ENCODE measurements around the gene GCN1. TPM values are rescaled to one million over a fixed set of nuclear protein-coding genes. Genes with fewer than 3 reads are reported as not detected.

GCN1 gene
- polyA plus RNA-seq, 3 donors, result 5.0 to 22.1 (median 8.3) TPM

- intact Hi-C loops (cut with micrococcal nuclease), result no loop called here
Observed at GRCh38 chr12:120109570-120110267, 84.8 kb downstream of the GCN1 start.

GRCh38 chr12:120106151-120106550 is 88.4 kb downstream of the GCN1 start:
- H3K36me3 Mint-ChIP-seq, result peaks cover 58 to 78% of the 10 kb centered on the region in 2 donors
- no peaks in the 10 kb centered on the region for H3K27me3 ChIP-seq (ENCODE audit: control insufficient read depth in 2 of 2, insufficient read depth in 2 of 2, low read length in 2 of 2)
- no peak for TF ChIP-seq CTCF (IDR thresholded peaks at IDR 0.05)
- H3K9me3 Mint-ChIP-seq, result no peaks in the 10 kb centered on the region
- H3K4me2 ChIP-seq (replicated peaks; ENCODE audit: extremely low read depth, low read length, poor library complexity, severe bottlenecking), result no peak overlapping the region
- H4K20me1 ChIP-seq (ENCODE audit: insufficient read depth, low read length), result peaks cover 100% of the 10 kb centered on the region
- peaks cover 90% of the 10 kb centered on the region for H3K79me2 ChIP-seq (ENCODE audit: insufficient read depth, low read length)
- H3K27ac Mint-ChIP-seq, result peak overlapping the region in 3 of 7 donors; percentile 3 to 73 (median 34)
- H3K9me3 ChIP-seq (replicated peaks in 1 of 2; ENCODE audit: control insufficient read depth in 1 of 2, insufficient read depth in 1 of 2, low read length in 2 of 2), result no peaks in the 10 kb centered on the region
- WGBS (ENCODE audit: insufficient coverage), result no CpG with 5 or more reads among the region's 1 CpG
- H3K4me3 Mint-ChIP-seq, result no peak overlapping the region
- H3K4me1 ChIP-seq (ENCODE audit: control insufficient read depth in 1 of 2, insufficient read depth in 2 of 2, low read length in 2 of 2), result peaks cover 25 to 36% of the 10 kb centered on the region in 2 donors
- H3K27me3 Mint-ChIP-seq (ENCODE audit: low read depth in 3 of 3), result no peaks in the 10 kb centered on the region
- no peak overlapping the region for H3K4me3 ChIP-seq (replicated peaks in 1 of 3; ENCODE audit: low read depth in 2 of 3, low read length in 3 of 3)
- H3K27ac ChIP-seq (ENCODE audit: low read depth in 1 of 2, low read length in 2 of 2), result no peak overlapping the region
- peaks cover 55 to 75% of the 10 kb centered on the region in 2 donors for H3K36me3 ChIP-seq (replicated peaks in 1 of 2; ENCODE audit: control insufficient read depth in 1 of 2, insufficient read depth in 2 of 2, low read length in 2 of 2)
- H3K4me1 Mint-ChIP-seq, result peaks cover 25% of the 10 kb centered on the region
- H3K9ac ChIP-seq (ENCODE audit: insufficient read depth, low read length, poor library complexity, severe bottlenecking), result no peak overlapping the region
- no peak for DNase-seq
- intact Hi-C loops (cut with micrococcal nuclease), result no loop called here
- no peak overlapping the region for H2AFZ ChIP-seq (ENCODE audit: insufficient read depth, low read depth, low read length, poor library complexity, severe bottlenecking)

More at GRCh38 chr12:120109570-120110267, 84.8 kb downstream of the GCN1 start:
- DNase-seq, result no peak
- Mint-ChIP-seq H3K27ac (peak overlapping the region in 6 of 7 donors; percentile 44 to 87 (median 64)), H3K27me3 (ENCODE audit: low read depth in 3 of 3) (no peaks in the 10 kb centered on the region), H3K36me3 (peaks cover 45 to 76% of the 10 kb centered on the region in 2 donors), H3K9me3 (no peaks in the 10 kb centered on the region), H3K4me3 (no peak overlapping the region), H3K4me1 (peaks cover 45% of the 10 kb centered on the region)
- H3K79me2 ChIP-seq (ENCODE audit: insufficient read depth, low read length), result peaks cover 88% of the 10 kb centered on the region
- H3K27me3 ChIP-seq (ENCODE audit: control insufficient read depth in 2 of 2, insufficient read depth in 2 of 2, low read length in 2 of 2), result no peaks in the 10 kb centered on the region
- no peaks in the 10 kb centered on the region for H3K9me3 ChIP-seq (replicated peaks in 1 of 2; ENCODE audit: control insufficient read depth in 1 of 2, insufficient read depth in 1 of 2, low read length in 2 of 2)
- 100% methylated on average over 3 of the region's 10 CpGs for WGBS (ENCODE audit: insufficient coverage)
- H4K20me1 ChIP-seq (ENCODE audit: insufficient read depth, low read length), result peaks cover 100% of the 10 kb centered on the region
- H3K4me1 ChIP-seq (ENCODE audit: control insufficient read depth in 1 of 2, insufficient read depth in 2 of 2, low read length in 2 of 2), result peaks cover 32 to 36% of the 10 kb centered on the region in 2 donors
- H3K4me3 ChIP-seq (replicated peaks in 1 of 3; ENCODE audit: low read depth in 2 of 3, low read length in 3 of 3), result no peak overlapping the region
- H3K9ac ChIP-seq (ENCODE audit: insufficient read depth, low read length, poor library complexity, severe bottlenecking), result no peak overlapping the region
- H3K36me3 ChIP-seq (replicated peaks in 1 of 2; ENCODE audit: control insufficient read depth in 1 of 2, insufficient read depth in 2 of 2, low read length in 2 of 2), result peaks cover 24 to 50% of the 10 kb centered on the region in 2 donors
- H2AFZ ChIP-seq (ENCODE audit: insufficient read depth, low read depth, low read length, poor library complexity, severe bottlenecking), result no peak overlapping the region
- no peak for TF ChIP-seq CTCF (IDR thresholded peaks at IDR 0.05)
- no peak overlapping the region for H3K4me2 ChIP-seq (replicated peaks; ENCODE audit: extremely low read depth, low read length, poor library complexity, severe bottlenecking)
- peak overlapping the region in 1 of 2 donors; percentile 71 for H3K27ac ChIP-seq (ENCODE audit: low read depth in 1 of 2, low read length in 2 of 2)
